OCI-LY1 (cell line): ENCODE data around the gene ATP6V1G2.

ENCODE experiments used
- H2AFZ ChIP-seq: fragments of 200-600 bp; sonication (generic), shearing (Covaris generic); 2 replicates; pipeline ENCODE4 v1.6.0; 2014; ENCODE audit warnings: antibody characterized with exemption, mild to moderate bottlenecking, low read length
- H3F3A ChIP-seq: fragments of 200-600 bp; sonication (generic), shearing (Covaris generic); 2 replicates; pipeline ENCODE4 v1.6.0; 2014; ENCODE audit warnings: mild to moderate bottlenecking, antibody characterized with exemption, low read length, moderate library complexity; ENCODE audit not compliant: insufficient read depth
- H3K27ac ChIP-seq: fragments of 200-600 bp; sonication (generic); 2 replicates; pipeline ENCODE4 v1.5.1; 2014; ENCODE audit warnings: low read length, mixed run types, mild to moderate bottlenecking, low read depth; ENCODE audit not compliant: poor library complexity, severe bottlenecking
- H3K27me3 ChIP-seq: fragments of 200-600 bp; sonication (generic); 2 replicates; pipeline ENCODE4 v1.6.0; 2014; ENCODE audit warnings: antibody characterized with exemption, mild to moderate bottlenecking, low read length, moderate library complexity; ENCODE audit not compliant: insufficient read depth
- H3K36me3 ChIP-seq: fragments of 200-600 bp; sonication (generic); 2 replicates; pipeline ENCODE4 v1.6.1; 2014; ENCODE audit warnings: mild to moderate bottlenecking, antibody characterized with exemption, low read length, moderate library complexity, mixed read lengths; ENCODE audit not compliant: insufficient read depth
- H3K4me1 ChIP-seq: fragments of 200-600 bp; sonication (generic); 2 replicates; pipeline ENCODE4 v1.5.1; 2014; ENCODE audit warnings: mild to moderate bottlenecking, low read length, moderate library complexity; ENCODE audit not compliant: insufficient read depth, severe bottlenecking
- H3K4me2 ChIP-seq: fragments of 200-600 bp; sonication (generic), shearing (Covaris generic); 2 replicates; pipeline ENCODE4 v1.6.1; 2014; ENCODE audit warnings: low read length
- H3K4me3 ChIP-seq: fragments of 200-600 bp; sonication (generic); 2 replicates; pipeline ENCODE4 v1.5.1; 2014; ENCODE audit warnings: low read length, low read depth, mild to moderate bottlenecking, mixed read lengths; ENCODE audit not compliant: poor library complexity, severe bottlenecking
- H3K79me2 ChIP-seq: fragments of 200-600 bp; shearing (Covaris generic); 2 replicates; pipeline ENCODE4 v1.6.1; 2016; ENCODE audit warnings: mixed run types, low read length, mixed read lengths; ENCODE audit not compliant: insufficient read depth
- H3K9ac ChIP-seq: fragments of 200-600 bp; sonication (generic), shearing (Covaris generic); 2 replicates; pipeline ENCODE4 v1.6.1; 2014; ENCODE audit warnings: mild to moderate bottlenecking, low read length, mixed read lengths
- H3K9me2 ChIP-seq: fragments of 200-600 bp; sonication (generic), shearing (Covaris generic); 2 replicates; pipeline ENCODE4 v1.6.1; 2014; ENCODE audit warnings: low read depth, mild to moderate bottlenecking, low read length, mixed read lengths
- H3K9me3 ChIP-seq: fragments of 200-600 bp; shearing (Covaris generic); 2 replicates; pipeline ENCODE4 v1.6.1; 2014; ENCODE audit warnings: low read length, mixed read lengths
- H4K20me1 ChIP-seq: fragments of 200-600 bp; sonication (generic), shearing (Covaris generic); 2 replicates; pipeline ENCODE4 v1.6.0; 2016; ENCODE audit warnings: mild to moderate bottlenecking, low read length; ENCODE audit not compliant: insufficient read depth
- CTCF ChIP-seq: fragments of 200-600 bp; sonication (generic), shearing (Covaris generic); IDR thresholded peaks from 2 replicates; pipeline ENCODE4 v1.5.1; 2017; ENCODE audit warnings: mild to moderate bottlenecking, antibody characterized with exemption, low read length, moderate library complexity, mixed read lengths
- EZH2 ChIP-seq: fragments of 200-600 bp; sonication (generic), shearing (Covaris generic); IDR thresholded peaks from 2 replicates; pipeline ENCODE4 v1.8.0; 2017; ENCODE audit warnings: borderline replicate concordance, mixed run types, mild to moderate bottlenecking, antibody characterized with exemption, low read length, moderate library complexity, mixed read lengths

Gene ATP6V1G2

DNA sequence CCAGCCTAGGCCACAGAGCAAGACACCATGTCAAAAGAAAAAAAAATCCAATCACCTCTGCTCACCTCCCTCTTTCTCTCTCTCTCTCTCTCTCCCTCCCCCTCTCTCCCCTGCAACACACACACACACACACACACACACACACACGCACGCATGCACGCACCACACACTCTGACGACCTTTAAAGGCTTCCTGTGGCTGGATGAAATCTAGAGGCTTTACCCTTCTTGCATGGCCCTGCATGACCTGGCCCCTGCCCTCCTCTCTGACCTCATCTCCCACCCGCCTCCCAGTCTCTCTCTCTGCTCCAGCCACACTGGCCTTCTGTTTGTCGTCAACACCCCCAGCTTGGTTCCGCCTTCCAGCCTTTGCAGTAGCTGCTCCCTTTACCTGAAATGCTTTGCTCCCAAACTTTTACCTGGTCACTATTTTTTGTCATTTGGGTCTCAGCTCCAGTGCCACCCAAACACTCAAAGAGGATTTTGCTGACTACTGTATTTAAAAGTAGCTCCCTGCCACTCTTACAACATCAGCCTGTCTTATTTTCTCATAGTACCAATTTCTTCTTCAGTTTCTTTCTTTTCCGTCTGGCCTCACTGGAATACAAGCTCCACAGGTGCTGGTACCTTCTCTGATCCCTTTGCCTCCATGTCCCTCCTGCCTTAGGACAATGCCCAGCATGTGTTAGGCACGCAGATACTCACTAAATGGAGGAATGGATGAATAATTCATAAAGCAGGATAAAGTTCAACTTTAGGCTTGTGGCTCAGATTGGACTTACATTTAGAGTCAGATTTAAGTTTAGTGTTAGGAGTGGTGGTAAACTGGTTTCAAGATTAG, 21.3 kb upstream of the ATP6V1G2 start:
- no peaks in the 10 kb centered on the region for H3F3A ChIP-seq
- H3K79me2 ChIP-seq, result no peaks in the 10 kb centered on the region

DNA sequence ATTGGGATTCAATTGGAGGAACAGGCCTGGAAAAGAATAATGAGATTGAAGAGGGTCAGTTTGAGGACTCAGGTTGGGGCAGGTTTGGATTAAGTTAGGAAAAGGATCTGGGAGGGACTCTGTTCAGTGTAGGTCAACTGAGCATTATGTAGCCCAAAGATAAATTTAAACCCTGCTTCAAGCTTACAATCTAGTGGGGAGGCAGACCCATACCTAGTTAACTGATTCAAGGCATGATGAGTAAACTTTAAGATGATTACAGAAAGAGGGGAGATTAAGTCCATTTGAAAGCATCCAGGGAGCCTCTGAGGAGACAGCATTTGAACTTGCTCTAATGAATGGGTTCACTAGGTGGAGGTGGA, 14.3 kb upstream of the ATP6V1G2 start:
- H3K4me3 ChIP-seq, result no peak overlapping the region

More for the DNA sequence above, 21.3 kb upstream of the ATP6V1G2 start:
- no peak overlapping the region for H3K9ac ChIP-seq
- H3K27me3 ChIP-seq, result no peaks in the 10 kb centered on the region
- H3K9me3 ChIP-seq, result no peaks in the 10 kb centered on the region
- no peak overlapping the region for H2AFZ ChIP-seq
- no peaks in the 10 kb centered on the region for H3K36me3 ChIP-seq
- H3K27ac ChIP-seq, result no peak overlapping the region
- H4K20me1 ChIP-seq, result no peaks in the 10 kb centered on the region
- TF ChIP-seq EZH2 (no peak), CTCF (no peak)
- peaks cover 43% of the 10 kb centered on the region for H3K4me1 ChIP-seq
- no peak overlapping the region for H3K4me3 ChIP-seq
- no peaks in the 10 kb centered on the region for H3K9me2 ChIP-seq
- H3K4me2 ChIP-seq, result no peak overlapping the region

DNA sequence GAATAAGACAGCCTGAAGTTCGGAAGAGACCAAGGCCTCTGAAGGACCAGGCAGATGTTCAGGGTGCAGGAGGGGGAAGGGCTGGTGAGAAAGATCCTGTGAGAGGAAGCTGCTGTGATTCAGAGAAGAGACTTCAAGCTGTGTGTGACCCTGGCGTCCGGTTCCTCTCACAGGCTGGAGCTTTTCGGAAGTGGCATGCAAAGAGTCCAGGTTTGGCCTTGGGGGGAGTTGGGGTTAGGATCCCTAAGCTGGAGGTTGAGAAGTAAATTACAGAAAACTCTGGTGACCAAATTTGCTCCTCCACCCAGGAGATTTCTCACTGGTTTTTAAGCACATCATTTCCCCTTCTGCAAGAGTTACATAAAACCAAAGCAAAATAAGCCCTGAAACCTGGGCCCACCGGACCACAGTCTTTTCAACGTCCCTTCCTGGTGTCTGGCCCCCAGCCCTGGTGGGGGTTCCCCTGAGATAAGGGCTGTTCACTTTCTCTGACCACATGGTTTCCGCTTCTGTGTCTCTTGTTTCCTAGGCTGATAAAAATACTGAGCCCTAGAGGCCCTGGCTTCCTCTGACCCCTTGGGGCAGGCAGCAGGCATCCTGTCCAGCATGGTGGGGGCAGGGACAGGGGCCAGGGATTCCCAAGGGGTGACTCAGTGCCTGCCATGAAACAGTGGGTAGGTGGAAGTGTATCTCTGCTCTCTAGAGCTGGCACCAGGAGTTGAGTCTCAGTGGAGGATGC, 13.7 kb upstream of the ATP6V1G2 start:
- no peaks in the 10 kb centered on the region for H4K20me1 ChIP-seq
- no peaks in the 10 kb centered on the region for H3K9me2 ChIP-seq
- H3K4me3 ChIP-seq, result peak overlapping the region; percentile 27
- peaks cover 16% of the 10 kb centered on the region; the same call in 1 of the 2 replicates for H3F3A ChIP-seq
- H3K27ac ChIP-seq, result peak overlapping the region; percentile 94
- H3K4me1 ChIP-seq, result peaks cover 59% of the 10 kb centered on the region
- peaks cover 14% of the 10 kb centered on the region for H3K36me3 ChIP-seq
- H3K4me2 ChIP-seq, result peak overlapping the region; percentile 56
- no peak for TF ChIP-seq CTCF
- no peak for TF ChIP-seq EZH2
- H3K9me3 ChIP-seq, result no peaks in the 10 kb centered on the region
- H3K27me3 ChIP-seq, result no peaks in the 10 kb centered on the region
- no peak overlapping the region for H2AFZ ChIP-seq
- H3K79me2 ChIP-seq, result no peaks in the 10 kb centered on the region
- peak overlapping the region; percentile 48 for H3K9ac ChIP-seq

More for the DNA sequence above, 14.3 kb upstream of the ATP6V1G2 start:
- H3K27me3 ChIP-seq, result no peaks in the 10 kb centered on the region
- H3K9ac ChIP-seq, result peak overlapping the region; percentile 48; the same call in 1 of the 2 replicates
- H2AFZ ChIP-seq, result no peak overlapping the region
- peaks cover 14% of the 10 kb centered on the region for H3K36me3 ChIP-seq
- H3K9me2 ChIP-seq, result no peaks in the 10 kb centered on the region
- no peaks in the 10 kb centered on the region for H4K20me1 ChIP-seq
- H3K9me3 ChIP-seq, result no peaks in the 10 kb centered on the region
- TF ChIP-seq EZH2 (no peak), CTCF (no peak)
- H3K4me1 ChIP-seq, result peaks cover 59% of the 10 kb centered on the region
- H3F3A ChIP-seq, result peaks cover 16% of the 10 kb centered on the region; the same call in 1 of the 2 replicates
- no peaks in the 10 kb centered on the region for H3K79me2 ChIP-seq
- peak overlapping the region; percentile 56 for H3K4me2 ChIP-seq
- peak overlapping the region; percentile 94 for H3K27ac ChIP-seq
